H54 (cell line): ENCODE results near the gene FBXO4.
A peak's percentile ranks its signal among the peaks of the same experiment; 100 is the strongest.
"Not testable (repeated sequence)": the region's sequence is repeated elsewhere in the genome, so short reads cannot be mapped to it uniquely, and the experiment has no call there.

Experiments
- DNase-seq: peaks from one replicate; pipeline ENCODE4 v3.0.0; 2011; ENCODE audit warnings: low spot score, mixed read lengths; ENCODE audit not compliant: insufficient read length
- FAIRE-seq: peaks from 3 replicates; lab custom pipeline; 2011; peaks lifted over from hg19 to GRCh38; lab: Jason Lieb, UNC
- POLR2A ChIP-seq: IDR thresholded peaks from 2 replicates; pipeline ENCODE4 v1.6.1; 2011; ENCODE audit warnings: low read depth, mild to moderate bottlenecking, low read length

The FBXO4 gene

GRCh38 chr5:41903382-41903891 lies 21.6 kb upstream of the FBXO4 start:
- no peak for TF ChIP-seq POLR2A
- no peak for DNase-seq
- peak; percentile 15 for FAIRE-seq

- peak; percentile 100 for FAIRE-seq
- TF ChIP-seq POLR2A: peak; percentile 86
Measured at GRCh38 chr5:41903892-41904799, 20.9 kb upstream of the FBXO4 start, which contains the start of gene RIMOC1. RIMOC1 (plus strand) TSS chr5:41904344; CDS start chr5:41904368, 24 bp downstream.

GRCh38 chr5:41906151-41906550 lies 18.9 kb upstream of the FBXO4 start:
- DNase-seq (no peak), FAIRE-seq (peak; percentile 53)
- TF ChIP-seq POLR2A: no peak

More at GRCh38 chr5:41903892-41904799, 20.9 kb upstream of the FBXO4 start, which contains the start of gene RIMOC1:
- DNase-seq: peak; percentile 89

GRCh38 chr5:41908374-41909079 lies 16.6 kb upstream of the FBXO4 start:
- TF ChIP-seq POLR2A: no peak
- DNase-seq (no peak), FAIRE-seq (peak; percentile 93)

GRCh38 chr5:41918105-41918504 lies 7.0 kb upstream of the FBXO4 start:
- FAIRE-seq: peak; percentile 74
- no peak for TF ChIP-seq POLR2A

GRCh38 chr5:41921166-41921565 lies 3.9 kb upstream of the FBXO4 start:
- TF ChIP-seq POLR2A: no peak
- FAIRE-seq: no peak

More at GRCh38 chr5:41918105-41918504, 7.0 kb upstream of the FBXO4 start:
- no peak for DNase-seq

GRCh38 chr5:41921874-41922273 lies 3.2 kb upstream of the FBXO4 start:
- no peak for TF ChIP-seq POLR2A
- DNase-seq (no peak), FAIRE-seq (peak; percentile 82)

More at GRCh38 chr5:41921166-41921565, 3.9 kb upstream of the FBXO4 start:
- DNase-seq: no peak

- DNase-seq (no peak), FAIRE-seq (peak; percentile 72)
- TF ChIP-seq POLR2A: no peak
Measured at GRCh38 chr5:41924526-41924871, 582 bp upstream of the FBXO4 start.

- peak; percentile 22 for DNase-seq
- peak; percentile 91 for FAIRE-seq
- no peak for TF ChIP-seq POLR2A
Measured at GRCh38 chr5:41925555-41925951, 472 bp downstream of the FBXO4 start.

- FAIRE-seq (no peak), DNase-seq (no peak)
- no peak for TF ChIP-seq POLR2A
Measured at GRCh38 chr5:41927604-41928003, 2.5 kb downstream of the FBXO4 start.

- FAIRE-seq (no peak), DNase-seq (no peak)
- TF ChIP-seq POLR2A: no peak
Measured at GRCh38 chr5:41929035-41929434, 4.0 kb downstream of the FBXO4 start.

- FAIRE-seq (no peak), DNase-seq (no peak)
- no peak for TF ChIP-seq POLR2A
Measured at GRCh38 chr5:41932770-41933169, 7.7 kb downstream of the FBXO4 start.

- TF ChIP-seq POLR2A: no peak
- no peak for FAIRE-seq
- DNase-seq: no peak
Measured at GRCh38 chr5:41935544-41935943, 10.5 kb downstream of the FBXO4 start.

GRCh38 chr5:41940641-41941040 lies 15.6 kb downstream of the FBXO4 start:
- no peak for TF ChIP-seq POLR2A
- FAIRE-seq (no peak), DNase-seq (no peak)

GRCh38 chr5:41945332-41945955 lies 20.4 kb downstream of the FBXO4 start:
- DNase-seq, FAIRE-seq: not testable (repeated sequence)
